GM19324 (cell line): ENCODE data around the gene STK40.

Experiments
- ATAC-seq: cut with Tn5 transposase; IDR thresholded peaks from one replicate; pipeline ENCODE4 v1.9.1; 2021; ENCODE audit warnings: mild to moderate bottlenecking, moderate library complexity; ENCODE audit not compliant: unreplicated experiment, low FRiP score

STK40 gene

GRCh38 chr1:36322041-36322785, 63.5 kb downstream of the STK40 start:
- ATAC-seq, result no peak

- no peak for ATAC-seq
These were observed 64.4 kb downstream of the STK40 start for GRCh38 chr1:36321119-36321951.

GRCh38 chr1:36320767-36321118, 65.0 kb downstream of the STK40 start:
- ATAC-seq, result no peak

- no peak for ATAC-seq
These were observed 65.4 kb downstream of the STK40 start for GRCh38 chr1:36320291-36320761.

GRCh38 chr1:36309397-36309796, 76.3 kb downstream of the STK40 start:
- ATAC-seq, result no peak

- no peak for ATAC-seq
These were observed 78.0 kb downstream of the STK40 start for GRCh38 chr1:36307601-36308330.

- ATAC-seq, result peak; percentile 94
These were observed 78.7 kb downstream of the STK40 start for GRCh38 chr1:36306902-36307456.

- ATAC-seq, result peak; percentile 45
These were observed 79.4 kb downstream of the STK40 start, which contains the start of gene SH3D21 for GRCh38 chr1:36306210-36306901. Gene SH3D21 (plus strand): TSS chr1:36306368. CDS start chr1:36306421, 53 bp downstream.

- ATAC-seq, result no peak
These were observed 79.9 kb downstream of the STK40 start for GRCh38 chr1:36305915-36306209.

- no peak for ATAC-seq
These were observed 80.5 kb downstream of the STK40 start for GRCh38 chr1:36304970-36305914.

GRCh38 chr1:36304521-36304920, 81.2 kb downstream of the STK40 start:
- ATAC-seq, result no peak

- ATAC-seq, result no peak
These were observed 81.9 kb downstream of the STK40 start for GRCh38 chr1:36303650-36304360.

- ATAC-seq, result no peak
These were observed 82.5 kb downstream of the STK40 start for GRCh38 chr1:36303244-36303643.

- no peak for ATAC-seq
These were observed 84.5 kb downstream of the STK40 start for GRCh38 chr1:36301220-36301619.

GRCh38 chr1:36300526-36300925, 85.2 kb downstream of the STK40 start:
- no peak for ATAC-seq

- no peak for ATAC-seq
These were observed 87.1 kb downstream of the STK40 start for GRCh38 chr1:36298640-36299039.

GRCh38 chr1:36297062-36297461, 88.7 kb downstream of the STK40 start:
- no peak for ATAC-seq

- no peak for ATAC-seq
These were observed 90.3 kb downstream of the STK40 start for GRCh38 chr1:36295390-36295789.
